Measurements from ENCODE around the gene ZNF683.
A peak's percentile ranks its signal among the peaks of the same experiment; 100 is the strongest.
"Not testable (repeated sequence)": the region's sequence is repeated elsewhere in the genome, so short reads cannot be mapped to it uniquely, and the experiment has no call there.

Gene ZNF683

DNA sequence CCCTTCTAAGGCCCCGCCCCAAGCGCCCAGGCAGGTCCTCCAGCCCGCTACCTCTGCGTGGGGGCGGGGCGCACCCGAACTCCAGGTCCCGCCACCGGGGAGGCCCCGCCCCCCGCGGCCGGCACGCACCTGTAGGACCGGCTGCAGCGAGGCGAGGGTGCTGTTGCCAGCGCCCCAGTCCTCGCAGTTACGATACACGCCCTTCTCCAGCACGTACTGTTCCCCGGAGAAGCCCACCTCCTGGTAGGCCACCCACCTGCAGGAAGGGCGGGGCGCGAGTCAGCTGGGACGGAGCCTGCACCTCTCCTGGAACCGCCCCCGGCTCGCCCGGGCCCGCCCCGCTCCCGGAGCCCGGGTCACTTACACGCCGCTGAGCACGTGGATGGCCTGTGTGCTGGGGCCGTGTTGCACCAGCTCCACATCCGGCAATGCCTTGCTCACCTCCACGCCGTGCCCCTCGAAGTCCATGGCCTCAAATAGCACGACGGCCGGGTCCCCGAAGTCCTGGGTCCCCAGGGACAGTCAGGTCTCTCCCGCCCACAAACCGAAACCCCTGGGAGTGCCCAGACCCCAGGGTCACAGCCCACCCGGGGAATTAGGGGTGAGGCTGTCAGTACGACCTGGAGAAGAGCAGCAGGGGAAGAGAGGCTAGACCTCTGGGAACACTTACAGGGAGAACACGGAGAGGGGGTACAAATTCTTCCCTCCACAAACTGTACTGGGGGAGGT is 35.9 kb downstream of the ZNF683 start:
- no peak for DNase-seq (ENCODE audit: low spot score)

DNA sequence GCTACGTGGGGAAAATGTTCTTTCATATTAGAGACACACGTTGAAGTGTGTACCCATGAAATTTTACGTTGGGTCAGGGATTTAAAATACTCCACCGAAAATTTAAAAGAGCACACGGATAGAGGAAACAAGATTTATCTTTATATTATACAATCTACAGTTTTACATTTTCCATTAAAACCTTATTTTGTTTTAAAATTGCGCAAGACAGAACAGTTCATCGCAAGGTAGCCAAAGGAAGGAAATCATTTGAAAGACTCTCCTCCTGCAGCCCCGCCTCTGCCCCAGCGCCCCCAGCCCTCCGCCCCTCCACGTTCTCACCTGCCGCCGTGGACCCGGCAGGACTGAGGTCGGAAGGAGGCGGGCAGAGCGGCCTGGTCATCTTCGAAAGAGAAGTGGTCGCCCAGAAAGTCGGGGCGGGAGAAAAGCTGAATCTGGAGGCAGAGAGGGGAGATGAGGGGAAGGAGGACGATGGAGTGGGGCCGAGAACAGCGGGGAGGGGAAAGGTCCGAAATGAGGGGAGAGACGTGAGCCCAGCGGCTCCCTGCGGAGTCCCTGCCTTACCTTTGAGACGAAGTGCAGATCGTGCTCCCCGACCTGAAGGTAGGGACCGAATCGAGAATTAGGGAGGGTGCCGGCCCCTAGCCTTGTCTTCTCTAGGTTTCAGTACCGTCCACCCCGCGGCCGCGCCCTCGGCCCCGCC is 36.6 kb downstream of the ZNF683 start:
- DNase-seq (ENCODE audit: low spot score) = no peak

DNA sequence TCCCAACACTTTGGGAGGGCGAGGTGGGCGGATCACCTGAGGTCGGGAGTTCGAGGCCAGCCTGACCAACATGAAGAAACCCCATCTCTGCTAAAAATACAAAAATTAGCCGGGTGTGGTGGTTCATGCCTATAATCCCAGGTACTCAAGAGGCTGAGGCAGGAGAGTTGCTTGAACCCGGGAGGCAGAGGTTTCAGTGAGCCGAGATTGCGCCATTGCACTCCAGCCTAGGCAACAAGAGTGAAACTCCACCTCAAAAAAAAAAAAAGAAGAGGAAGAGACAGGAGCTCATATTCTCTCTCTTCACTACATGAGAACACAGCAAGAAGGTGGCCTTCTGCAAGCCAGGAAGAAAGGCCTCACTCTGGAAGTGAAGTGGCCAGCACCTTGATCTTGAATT is 39.2 kb downstream of the ZNF683 start:
- not testable (repeated sequence) for DNase-seq (ENCODE audit: low spot score)

DNA sequence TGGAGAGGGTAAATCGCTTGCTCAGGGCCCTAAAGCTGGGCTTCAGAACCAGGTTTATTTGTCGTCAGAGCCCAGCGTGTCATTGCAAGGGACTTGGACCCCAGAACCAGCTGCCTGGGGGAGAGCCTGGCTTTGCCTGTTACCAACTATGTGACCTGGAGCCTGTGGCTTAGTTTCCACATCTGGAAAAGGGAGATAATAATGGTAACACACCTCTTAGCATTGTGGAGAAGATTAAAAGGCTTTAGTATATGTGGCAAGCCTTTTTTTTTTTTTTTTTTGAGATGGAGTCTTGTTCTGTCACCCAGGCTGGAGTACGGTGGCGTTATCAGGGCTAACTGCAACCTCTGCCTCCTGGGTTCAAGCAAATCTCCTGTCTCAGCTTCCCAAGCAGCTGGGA is 42.3 kb downstream of the ZNF683 start:
- DNase-seq (ENCODE audit: low spot score) = no peak

DNA sequence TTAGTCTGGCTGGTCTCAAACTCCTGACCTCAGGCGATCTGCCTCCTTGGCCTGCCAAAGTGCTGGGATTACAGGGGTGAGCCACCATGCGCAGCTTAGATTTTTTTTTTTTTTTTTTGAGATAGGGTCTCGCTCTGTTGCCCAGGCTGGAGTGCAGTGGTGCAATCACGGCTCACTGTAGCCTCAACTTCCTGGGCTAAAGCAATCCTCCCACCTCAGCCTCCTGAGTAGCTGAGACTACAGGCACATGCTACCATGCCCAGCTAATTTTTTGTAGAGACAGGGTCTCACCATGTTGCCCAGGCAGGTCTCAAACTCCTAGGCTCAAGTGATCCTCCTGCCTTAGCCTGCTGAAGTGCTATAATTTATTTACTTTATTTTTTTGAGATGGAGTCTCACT is 43.2 kb downstream of the ZNF683 start:
- DNase-seq (ENCODE audit: low spot score) = not testable (repeated sequence)

DNA sequence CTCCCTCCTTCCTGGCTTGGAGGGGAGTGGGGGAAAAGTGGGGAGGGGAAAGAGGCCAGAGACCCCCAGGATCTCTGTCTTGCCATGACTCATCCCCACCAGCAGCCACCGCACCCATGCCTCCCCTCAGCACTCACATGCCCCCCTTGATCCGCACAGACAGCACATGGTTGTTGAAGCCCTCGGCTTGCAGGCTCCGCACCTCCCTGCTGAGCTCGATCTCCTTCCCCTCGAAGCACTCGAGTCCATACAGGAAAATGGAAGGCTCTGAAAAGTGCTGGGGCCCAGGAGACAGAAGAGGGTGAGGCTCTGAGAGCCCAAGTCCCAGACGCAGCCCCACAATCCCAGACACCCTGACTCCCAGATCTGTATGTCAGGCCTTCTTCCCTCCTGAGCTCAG is 44.0 kb downstream of the ZNF683 start:
- DNase-seq (ENCODE audit: low spot score) = no peak

DNA sequence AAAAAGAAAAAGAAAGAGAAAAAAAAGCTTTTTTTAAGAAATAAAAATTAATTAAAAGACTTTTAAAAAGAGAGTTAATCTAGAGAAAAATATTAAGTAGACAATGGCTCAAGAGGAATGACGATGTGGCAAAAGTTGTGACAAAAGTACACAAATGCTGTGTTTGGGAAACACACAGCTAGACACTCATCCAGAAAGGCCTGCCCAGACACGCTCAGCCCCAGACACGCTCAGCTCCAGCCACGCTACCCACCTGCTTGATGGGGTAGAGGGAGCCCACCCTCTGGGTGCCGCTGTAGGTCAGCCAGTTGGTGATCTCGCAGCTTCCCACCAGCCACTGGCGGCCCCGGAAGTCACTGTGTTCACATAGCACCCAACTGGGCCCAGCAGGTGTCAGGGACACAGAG is 44.6 kb downstream of the ZNF683 start:
- DNase-seq (ENCODE audit: low spot score) = no peak

DNA sequence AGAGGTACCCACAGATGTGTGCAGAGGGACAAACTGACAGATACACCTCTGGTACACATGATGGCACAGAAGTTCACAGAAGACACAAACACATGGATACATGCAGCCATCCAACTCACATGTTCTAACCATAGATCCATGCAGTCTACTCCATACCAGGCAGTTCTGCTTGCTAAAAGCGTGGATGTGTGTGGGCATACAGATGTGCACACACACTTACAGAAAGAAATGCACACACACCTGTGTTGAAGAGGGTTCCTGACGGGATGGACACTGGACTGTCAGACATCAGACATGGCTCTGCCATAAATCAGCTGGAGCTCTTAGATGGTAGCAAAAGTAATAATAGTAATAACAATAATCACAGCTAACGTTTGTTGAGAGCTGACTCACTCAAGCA is 48.0 kb downstream of the ZNF683 start:
- DNase-seq (ENCODE audit: low spot score) = no peak

DNA sequence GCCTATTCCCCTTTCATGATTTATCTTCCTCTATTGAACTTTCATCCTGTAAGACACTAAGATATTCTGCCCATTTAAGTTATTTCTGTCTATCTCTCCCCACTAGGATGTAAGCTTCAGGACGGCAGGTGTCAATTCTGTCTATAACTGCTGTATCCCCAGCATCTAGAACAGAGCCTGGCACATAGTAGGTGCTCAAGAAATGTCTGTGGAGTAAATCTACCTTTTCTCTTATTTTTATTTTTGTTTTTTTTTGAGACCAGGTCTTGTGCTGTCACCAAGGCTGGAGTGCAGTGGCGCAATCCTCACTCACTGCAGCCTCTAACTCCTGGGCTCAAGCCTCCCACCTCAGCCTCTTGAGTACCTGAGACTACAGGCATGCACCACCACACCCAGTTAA is 49.2 kb downstream of the ZNF683 start:
- no peak for DNase-seq (ENCODE audit: low spot score)

DNA sequence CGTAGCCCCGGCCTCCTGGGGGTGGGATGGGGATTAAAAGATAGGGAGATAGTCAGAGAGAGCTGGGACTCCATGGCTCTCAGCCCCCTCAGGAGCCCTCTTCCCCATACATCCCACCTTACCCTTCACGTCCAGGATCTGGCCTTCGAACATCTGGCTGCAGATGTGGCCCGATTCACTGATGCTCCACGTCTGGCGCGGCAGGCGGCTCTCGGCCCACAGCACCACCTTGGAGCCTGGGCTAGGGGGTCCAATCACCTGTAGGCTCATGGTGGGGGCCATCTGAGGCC is 50.6 kb downstream of the ZNF683 start:
- DNase-seq (ENCODE audit: low spot score) = no peak

DNA sequence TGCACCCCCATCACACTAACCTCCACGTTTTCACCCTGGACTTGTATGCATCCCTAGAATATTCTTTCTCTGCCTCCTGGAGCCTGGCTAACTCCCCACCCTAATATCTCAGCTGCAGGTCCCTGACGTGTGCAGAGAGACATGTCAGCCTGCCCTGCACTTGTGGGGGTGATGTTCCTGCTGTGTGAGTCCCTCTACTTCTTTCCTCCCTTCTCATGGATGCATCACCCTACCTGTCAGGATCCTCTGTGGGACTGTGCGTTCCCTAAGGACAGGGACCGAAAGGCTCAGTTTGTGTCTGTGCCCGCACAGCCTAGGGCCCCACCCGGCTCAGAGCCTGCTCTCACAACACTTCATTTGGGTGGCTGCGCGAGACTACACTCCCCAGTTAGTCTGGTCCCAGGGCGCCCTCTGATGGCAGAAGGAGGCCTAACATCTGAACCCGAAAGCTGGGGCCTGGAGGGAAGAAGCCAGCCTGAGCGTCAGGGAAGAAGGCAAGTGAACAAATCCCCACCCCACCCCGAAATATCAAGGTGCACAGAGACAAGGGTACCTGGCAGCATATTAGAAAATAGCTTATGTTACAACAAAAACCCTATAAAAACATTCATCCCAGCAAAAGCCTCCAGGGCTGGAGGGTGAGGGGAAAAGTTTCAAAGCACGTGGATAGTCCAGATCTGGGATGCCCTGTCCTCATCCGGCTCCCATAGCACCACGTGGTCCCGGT is 51.1 kb downstream of the ZNF683 start:
- peak; percentile 77 for DNase-seq (ENCODE audit: low spot score)

DNA sequence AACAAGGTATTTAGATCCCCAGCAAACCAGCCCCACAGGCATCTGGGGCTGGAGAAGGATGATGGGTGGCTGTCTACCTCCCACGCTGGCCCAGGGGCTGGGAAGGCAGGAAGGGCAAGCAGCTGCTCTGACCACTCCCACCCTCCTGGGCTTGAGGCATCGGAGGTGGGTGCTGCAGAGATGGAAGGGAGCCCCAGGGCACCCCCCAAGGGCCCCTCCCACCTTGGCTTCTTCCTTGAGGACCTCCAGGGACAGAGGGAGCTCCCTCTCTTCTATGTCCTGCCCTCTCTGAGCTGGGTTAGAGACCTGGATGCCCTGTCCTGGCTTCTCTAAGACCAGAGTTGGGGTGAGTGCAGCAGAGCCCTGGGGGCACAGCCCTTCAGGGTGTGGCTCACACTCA is 51.7 kb downstream of the ZNF683 start:
- DNase-seq (ENCODE audit: low spot score) = no peak

DNA sequence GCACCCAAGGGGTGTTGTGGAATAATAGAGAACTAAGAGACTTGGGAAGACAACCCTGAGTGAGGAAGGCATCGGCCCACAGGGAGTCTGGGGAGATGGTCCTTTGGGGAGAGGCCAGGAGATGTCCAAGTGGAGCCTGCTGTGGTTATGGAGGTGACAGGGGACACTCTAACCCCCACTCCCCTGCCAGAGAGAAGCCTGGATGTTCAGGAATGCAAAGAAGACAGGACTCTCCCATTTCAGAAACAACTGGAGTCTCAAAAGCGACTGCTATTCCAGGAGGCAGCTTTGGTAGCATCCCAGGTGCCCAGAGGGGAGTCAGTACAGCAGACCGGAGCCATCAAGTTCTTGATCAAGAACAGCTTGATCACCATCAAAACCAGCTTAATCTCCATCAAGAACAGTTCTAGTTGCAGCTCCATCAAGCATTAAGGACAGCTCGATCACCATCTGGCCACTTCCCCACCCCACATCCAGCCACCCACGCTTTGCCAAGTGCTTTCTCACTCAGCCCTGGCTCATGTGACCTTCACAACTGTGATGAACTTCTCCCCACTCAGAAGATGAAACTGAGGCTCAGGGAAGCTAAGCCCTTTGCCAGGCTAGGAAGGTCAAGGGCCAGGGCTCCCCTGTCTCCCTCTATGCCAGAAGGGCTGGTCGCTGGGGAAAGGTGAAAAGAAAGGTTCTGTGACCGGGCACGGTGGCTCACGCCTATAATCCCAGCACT is 54.0 kb downstream of the ZNF683 start:
- DNase-seq (ENCODE audit: low spot score) = peak; percentile 24

DNA sequence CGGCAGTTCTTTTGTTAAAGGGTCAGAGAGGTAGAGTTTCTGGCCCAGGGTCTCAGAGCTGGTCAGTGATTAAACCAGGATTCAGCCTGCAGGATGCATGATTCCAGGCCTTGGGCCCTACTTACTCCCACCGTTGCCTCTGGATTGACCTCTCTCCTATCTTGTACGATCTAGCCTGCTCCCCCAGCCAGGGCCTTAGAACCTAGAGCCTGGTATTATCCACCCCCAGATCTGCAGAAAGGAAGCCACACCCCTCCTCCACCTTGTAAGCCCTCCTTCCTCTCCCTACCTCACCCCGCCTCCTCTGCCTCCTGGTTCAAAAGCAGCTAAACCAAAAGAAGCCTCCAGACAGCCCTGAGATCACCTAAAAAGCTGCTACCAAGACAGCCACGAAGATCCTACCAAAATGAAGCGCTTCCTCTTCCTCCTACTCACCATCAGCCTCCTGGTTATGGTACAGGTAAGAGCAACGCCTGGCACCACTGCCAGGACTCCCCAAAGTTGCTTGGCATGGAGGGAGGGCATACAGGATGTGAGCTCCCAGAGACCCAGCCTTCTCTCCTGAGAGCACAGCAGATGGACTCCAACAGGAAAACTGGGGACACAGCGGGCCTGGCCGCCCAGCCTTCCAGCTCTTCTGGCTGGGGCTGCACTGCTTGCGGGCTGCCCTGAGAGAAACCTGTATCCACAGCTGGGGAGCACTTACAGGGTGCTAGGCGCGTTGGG is 54.8 kb downstream of the ZNF683 start, which contains the start of gene CD52:
Gene CD52 (plus strand): TSS at position 347 of the 726 bp plus-strand sequence. CDS start 60 bp downstream, at position 407.
- DNase-seq (ENCODE audit: low spot score) = no peak

DNA sequence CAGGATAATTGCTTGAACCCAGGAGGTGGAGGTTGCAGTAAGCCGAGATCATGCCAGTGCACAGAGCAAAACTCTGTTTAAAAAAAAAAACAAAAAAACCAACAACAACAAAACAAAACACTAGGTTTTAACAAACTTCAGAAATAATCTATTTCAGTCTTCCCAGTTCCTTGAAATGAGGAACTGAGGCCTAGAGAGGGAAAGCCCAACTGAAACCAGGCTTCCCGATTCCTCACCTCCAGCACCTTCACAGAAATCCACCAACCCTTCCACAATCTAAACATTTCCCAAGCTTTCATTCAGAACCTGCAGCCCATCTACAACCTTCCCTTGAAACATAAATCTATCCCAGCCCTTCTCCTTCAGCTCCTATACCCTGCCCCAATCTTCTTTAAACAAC is 55.4 kb downstream of the ZNF683 start:
- DNase-seq (ENCODE audit: low spot score) = no peak

DNA sequence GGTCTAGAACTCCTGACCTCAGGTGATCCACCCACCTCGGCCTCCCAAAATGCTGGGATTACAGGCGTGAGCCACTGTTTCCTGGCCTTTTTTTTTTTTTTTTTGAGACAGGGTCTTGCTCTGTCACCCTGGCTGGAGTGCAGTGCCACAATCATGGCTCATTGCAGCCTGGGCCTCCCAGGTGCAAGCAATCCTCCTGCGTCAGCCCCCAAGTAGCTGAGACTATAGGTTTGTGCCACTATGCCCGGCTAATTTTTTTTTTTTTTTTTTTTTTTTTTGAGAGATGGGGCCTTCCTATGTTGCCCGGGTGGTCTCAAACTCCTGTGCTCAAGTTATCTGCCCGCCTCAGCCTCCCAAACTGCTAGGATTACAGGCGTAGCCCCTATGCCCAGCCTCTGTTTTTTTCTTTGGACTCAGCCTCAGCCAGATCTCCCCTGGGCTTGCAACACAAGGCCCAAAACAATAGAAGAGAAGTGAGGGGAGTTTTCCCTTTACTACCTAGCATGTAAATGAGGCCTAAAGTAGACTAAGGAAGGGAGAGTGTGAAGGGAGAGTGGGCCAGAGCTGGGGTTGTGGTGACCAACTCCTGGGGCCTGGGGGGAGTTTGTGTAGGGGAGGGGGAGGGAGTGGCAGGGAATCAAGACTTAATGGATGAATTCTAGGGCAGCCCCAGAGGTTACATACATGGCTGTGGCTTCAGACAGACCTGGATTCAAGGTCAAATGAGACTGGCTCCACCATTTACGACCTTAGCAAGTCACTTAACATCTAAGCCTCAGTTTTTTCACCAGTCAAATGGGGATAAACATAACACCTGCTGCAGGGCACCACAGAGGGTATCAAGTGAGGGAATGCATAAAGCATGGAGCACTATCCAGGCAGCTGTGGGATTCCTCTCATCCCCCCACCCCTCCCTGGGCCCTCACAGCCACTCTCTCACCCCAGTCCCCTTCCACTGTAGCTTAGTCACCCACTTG is 56.4 kb downstream of the ZNF683 start:
- DNase-seq (ENCODE audit: low spot score) = no peak

DNA sequence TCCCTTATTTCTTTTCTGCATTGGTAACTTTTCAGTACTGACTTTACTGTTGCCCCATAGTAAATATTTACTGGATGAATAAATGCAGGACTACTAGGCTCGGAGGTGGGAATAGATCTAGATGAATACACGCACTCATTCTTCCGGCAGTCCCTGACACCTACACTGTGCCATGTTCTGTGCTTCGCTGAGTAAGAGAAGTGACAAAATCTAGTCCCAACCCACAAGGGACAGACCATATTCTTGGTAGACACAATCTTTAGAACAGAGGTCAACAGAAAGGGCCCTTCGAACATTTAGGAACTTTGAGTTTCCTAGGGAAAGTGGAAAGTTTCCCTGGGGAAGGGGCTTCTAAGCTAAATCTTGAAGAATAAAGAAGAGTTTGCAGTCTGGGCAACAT is 58.0 kb downstream of the ZNF683 start:
- no peak for DNase-seq (ENCODE audit: low spot score)

All from globus pallidus (tissue), 1 donor.